Hematopoietic multipotent progenitor cell (in vitro differentiated cells): ENCODE measurements around the gene ANKLE1. TPM values are rescaled to one million over a fixed set of nuclear protein-coding genes. Genes with fewer than 3 reads are reported as not detected.
"Not testable (repeated sequence)": the region's sequence is repeated elsewhere in the genome, so short reads cannot be mapped to it uniquely, and the experiment has no call there.

Experiments used
- DNase-seq, 3 donors: peaks; one replicate each; pipeline ENCODE4 v3.0.0-alpha.2; 2011 to 2015; ENCODE audit warnings: low read depth in 2 of 3, low spot score in 2 of 3
- total RNA-seq: library from RNA; depleted of rRNA; stranded (reverse); fragments of >200 nt; gene quantifications from one replicate; pipeline ENCODE4 v1.2.3, GENCODE V29; 2012

Gene ANKLE1
- total RNA-seq, 1 donor, result 7.3 TPM

GRCh38 chr19:17279436-17279835 lies 2.3 kb upstream of the ANKLE1 start:
- DNase-seq, result no peak

GRCh38 chr19:17282488-17283125 lies 906 bp downstream of the ANKLE1 start:
- DNase-seq, result peak; percentile 69 to 81 (median 77)

DNA sequence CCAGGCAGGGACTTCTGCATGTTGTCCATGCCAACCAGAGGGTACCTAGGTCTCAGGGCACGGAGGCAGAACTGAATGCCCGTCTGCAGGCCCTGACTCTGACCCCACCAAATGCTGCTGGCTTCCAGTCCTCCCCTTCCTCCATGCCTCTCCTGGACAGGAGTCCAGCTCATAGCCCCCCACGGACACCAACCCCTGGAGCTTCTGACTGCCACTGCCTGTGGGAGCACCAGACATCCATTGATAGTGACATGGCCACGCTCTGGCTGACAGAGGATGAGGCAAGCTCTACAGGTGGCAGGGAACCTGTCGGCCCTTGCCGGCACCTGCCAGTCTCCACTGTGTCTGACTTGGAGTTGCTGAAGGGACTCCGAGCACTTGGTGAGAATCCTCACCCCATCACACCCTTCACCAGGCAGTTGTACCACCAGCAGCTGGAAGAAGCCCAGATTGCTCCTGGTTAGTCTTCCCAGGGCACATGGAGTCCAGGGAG lies 1.8 kb downstream of the ANKLE1 start:
- no peak for DNase-seq

DNA sequence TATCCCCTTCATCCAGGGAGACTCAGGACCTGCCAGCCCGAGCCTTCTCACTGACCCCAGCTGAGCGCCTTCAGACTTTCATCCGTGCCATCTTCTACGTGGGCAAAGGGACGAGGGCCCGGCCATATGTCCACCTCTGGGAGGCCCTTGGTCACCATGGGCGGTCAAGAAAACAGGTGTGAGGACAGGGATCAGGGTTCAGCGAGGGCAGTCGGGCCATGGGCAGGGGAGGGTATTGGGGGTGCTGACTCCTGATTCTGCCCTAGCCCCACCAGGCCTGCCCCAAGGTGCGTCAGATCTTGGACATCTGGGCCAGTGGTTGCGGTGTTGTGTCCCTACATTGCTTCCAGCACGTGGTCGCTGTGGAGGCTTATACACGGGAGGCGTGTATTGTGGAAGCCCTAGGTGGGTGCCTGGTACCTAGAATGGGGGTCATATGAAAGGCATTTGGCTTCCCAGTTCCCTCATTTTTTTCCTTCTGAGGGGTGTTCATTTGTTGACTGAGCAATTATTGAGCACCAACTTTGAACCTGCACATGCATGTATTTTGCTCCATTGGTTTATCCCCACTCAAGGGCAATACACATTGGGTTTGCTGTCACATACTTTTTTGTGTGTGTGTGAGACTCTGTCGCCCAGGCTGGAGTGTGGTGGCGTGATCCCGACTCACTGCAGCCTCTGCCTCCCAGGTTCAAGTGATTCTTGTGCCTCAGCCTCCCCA lies 3.9 kb downstream of the ANKLE1 start:
- DNase-seq, result no peak

GRCh38 chr19:17286263-17286662 lies 4.6 kb downstream of the ANKLE1 start:
- DNase-seq, result no peak

DNA sequence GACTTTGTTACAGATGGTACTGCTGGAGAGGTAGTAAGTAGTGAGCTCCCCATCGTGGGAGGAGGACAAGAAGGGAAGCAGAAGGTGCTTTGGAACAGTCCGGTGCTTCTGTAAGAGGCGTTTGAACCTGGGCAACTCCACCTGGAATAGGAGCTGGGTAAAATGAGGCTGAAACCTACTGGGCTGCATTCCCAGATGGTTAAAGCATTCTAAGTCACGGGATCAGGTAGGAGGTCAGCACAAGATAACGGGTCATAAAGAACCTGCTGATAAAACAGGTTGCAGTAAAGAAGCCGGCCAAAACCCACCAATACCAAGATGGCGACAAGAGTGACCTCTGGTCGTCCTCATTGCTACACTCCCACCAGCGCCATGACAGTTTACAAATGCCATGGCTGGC lies 5.1 kb downstream of the ANKLE1 start:
- DNase-seq, result no peak

DNA sequence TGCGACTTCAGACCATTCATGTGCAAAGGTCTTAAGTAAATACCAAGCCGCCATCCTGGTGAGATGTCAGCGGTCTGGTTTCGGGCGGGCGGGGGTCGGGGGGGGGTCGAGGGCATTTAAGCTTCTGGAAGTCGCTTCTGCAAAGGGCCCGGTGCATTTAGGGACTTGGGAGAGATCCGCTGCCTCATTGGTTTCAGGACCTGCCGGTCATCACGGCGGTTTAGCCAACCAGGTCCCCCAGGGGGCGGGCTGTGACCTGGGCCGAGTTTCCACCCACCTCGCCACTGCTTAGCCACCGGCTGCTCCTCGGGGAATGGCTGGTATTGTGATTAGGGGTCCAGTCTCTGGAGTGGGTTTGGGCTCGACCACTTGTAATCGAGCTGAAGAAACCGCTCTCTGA lies 7.8 kb downstream of the ANKLE1 start:
- peak in 2 of 3 donors; percentile 83 to 90 for DNase-seq

- DNase-seq, result peak; percentile 52 to 88 (median 77)
Observed at GRCh38 chr19:17292301-17293074, 10.8 kb downstream of the ANKLE1 start.

DNA sequence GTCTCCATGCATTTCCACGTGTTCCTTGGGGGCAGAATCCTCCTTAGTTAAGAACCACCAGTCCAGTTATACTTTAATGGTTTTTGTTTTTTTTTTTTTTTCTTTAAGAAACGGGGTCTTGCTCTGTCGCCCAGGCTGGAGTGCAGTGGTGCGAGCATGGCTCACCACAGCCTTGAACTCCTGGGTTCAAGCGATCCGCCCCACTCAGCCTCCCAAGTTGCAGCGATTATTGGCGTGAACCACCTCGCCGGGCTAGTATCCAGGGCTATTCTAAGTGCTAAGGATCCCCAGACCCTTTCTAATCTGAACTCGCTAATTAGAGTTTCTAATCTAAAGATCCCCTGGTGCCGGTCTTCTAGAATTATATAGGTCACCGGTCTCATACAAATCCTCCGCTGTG lies 11.9 kb downstream of the ANKLE1 start:
- no peak for DNase-seq

DNA sequence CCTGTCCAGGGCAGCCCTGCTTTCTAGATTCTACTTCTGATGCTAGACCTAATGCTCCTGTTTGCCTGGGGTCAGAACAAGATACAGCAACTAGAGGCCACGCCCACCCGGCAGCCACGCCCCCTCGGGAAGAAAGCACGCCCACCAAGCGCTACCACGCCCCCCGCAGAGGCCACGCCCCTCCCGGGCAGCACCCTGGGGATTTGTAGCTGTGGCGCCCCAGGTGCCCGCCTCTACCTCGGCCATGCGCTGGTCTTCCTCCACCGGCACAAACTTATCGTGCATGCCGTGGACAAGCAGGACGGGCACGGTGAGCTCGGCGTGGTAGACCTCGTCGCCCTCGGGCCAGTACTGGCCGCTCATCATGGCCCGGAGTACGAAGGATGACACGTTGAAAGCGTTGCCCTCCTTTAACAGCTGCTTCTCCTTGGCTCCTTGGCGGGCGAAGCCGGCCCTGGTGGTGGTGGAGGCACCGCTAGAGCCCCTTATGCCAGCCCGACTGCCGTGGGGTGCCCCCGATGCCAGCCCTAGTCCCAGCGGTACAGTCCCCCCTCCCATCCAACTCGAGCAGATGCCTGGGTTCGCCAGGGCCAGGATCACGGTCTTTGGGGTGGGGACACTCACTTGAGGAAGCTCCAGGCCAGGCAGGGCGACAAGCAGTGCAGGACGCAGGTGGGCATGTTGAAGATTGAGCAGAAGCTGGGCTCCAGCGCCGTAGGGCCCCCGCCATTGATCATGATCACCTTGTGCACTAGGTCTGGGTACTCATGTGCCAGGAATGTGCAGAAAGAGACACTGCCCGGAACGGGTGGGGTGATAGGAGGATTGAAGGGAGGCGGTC lies 12.6 kb downstream of the ANKLE1 start:
- peak in 1 of 3 donors; percentile 28 for DNase-seq

- DNase-seq, result not testable (repeated sequence)
Observed at GRCh38 chr19:17295551-17295950, 13.8 kb downstream of the ANKLE1 start.

DNA sequence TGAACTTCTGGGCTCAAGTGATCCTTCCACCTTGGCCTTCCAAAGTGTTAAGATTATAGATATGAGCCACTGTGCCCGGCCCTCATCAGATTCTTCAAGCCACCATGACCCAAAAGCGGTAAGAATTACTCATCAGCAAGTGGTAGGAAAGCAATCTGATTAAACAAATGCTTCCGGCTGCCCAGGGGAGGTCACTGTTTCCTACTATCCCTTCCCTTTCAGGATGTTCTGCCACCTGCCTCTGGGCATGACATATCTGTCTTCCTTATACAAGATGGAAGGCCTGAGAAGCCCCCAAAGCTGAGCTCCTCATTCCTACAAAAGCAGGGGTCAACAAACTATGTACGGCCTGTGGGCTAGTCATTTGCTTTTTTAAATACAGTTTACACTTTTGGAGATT lies 14.6 kb downstream of the ANKLE1 start:
- peak in 1 of 3 donors; percentile 15 for DNase-seq

DNA sequence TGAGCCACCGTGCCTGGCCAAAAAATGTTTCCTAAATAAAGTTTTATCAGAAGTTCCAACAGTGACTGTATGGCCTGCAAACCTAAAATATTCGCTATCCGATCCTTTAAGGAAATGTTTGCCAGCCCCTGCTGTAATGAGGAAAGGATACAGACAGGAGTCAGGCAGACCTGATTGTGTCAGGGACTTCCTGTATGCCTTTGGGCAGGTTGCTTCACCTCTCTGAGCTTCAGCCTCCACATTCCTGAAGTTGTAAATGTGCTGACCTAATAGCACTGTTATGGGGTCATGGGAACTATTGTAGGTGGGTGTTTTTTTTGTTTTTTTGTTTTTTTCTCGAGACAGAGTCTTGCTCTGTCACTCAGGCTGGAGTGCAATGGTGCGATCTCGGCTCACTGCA lies 15.3 kb downstream of the ANKLE1 start:
- DNase-seq, result no peak

DNA sequence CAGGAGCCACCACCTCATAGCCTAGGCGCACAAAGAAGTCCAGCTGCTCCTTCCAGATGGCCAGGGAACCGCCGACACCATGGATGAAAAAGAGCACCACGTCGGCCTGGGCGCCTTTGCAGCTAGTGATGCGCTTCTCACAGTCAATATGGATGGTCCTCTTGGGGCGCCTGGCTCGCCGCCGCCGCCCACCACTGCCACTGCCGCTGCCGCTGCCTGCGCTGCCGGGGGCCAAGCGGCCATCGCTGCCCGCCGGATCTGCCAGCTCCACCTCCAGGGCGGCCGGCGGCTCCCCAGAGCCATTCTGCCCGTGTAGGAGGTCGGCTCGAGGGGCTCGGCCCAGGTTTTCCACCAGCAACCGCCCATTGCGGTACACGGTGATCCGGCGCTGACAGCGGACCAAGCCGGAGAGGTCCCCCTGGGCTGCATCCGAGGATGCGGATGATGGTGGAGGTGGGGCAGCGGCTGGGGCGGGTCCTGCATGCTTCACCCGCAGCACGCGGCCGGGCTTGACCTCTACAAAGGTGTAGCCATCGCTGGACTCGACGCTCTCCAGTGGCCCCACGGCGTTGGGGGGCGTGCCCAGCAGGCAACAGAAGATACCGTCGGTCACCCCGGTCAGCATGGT lies 19.4 kb downstream of the ANKLE1 start:
- no peak for DNase-seq

- DNase-seq, result peak in 1 of 3 donors; percentile 52
Observed at GRCh38 chr19:17302391-17303166, 20.9 kb downstream of the ANKLE1 start.

DNA sequence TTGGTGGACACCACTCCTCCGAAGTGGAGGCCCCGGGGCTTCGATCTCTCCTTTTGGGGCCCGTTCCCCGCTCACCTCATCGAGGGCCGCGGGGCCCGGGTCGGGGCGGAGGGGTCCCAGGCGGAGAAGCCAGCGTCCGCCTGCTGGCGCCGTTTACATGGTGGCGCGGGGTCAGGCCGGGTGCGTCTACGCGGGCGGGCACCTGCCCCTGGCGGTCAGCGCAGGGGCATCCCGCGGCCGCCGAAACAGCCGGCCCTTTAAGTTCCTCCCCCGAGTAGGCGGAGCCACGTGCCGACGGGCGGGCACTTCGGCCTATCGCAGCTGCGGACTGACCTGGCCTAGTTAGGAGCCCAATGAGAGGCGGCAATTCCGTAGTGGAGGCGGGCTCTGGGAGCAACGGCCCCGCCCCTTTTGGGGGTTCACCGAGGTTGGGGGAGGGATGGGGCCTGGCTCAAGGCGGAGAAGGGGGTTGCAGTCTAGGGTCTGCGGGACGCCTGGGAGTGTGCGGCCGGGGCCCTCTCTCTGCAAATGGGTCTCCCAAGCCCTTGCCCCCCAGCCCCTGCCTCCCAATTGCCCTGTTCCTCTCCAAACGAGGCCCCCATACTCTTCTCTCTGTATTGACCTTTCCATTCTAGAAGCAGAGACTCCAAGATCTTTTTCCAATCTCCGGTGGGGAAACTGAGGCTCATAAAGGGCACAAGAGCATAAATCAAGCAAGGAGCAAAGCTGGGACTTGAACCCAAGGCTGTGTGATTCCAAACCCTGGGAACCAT lies 21.7 kb downstream of the ANKLE1 start, which contains the start of gene ABHD8:
Gene ABHD8 (minus strand): TSS at position 259 of the 773 bp plus-strand sequence. CDS start 1,809 bp downstream, outside the sequence.
- peak; percentile 78 to 97 (median 96) for DNase-seq

GRCh38 chr19:17303940-17304267 lies 22.2 kb downstream of the ANKLE1 start:
- DNase-seq, result no peak

DNA sequence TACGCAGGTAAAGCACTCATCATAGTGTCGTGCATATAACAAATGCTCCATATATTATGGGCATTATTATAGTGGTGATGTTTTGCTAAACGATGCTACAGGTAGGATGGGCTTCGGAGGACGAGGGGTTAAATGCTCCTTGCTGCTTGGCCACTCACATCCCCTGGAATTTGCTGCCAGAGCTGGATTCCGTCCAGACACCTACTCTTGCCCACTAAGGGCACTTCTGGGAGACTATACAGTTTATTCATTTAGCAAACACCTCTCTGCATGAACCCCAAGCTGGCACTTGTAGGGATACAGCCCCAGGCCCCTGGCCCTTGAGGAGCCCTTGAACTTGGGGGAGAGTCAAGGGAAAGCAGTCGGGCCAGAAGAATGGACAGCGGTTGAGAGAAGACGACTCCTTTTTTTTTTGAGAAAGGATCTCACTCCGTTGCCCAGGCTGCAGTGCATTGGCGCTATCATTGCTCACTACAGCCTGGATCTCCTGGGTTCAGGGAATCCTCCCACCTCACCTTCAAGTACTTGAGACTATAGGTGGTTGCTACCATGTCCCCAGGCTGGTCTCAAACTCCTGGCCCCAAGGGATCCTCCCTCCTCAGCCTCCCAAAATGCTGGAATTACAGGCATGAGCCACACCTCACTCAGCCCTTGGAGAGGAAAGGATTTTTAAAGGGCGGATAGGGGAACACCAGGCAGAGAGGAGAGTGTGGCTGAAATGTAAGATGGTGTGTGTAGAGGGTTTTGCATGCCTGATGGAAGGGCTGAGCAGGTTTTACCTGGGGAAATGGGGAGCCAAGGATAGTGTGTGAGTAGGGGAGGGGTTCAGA lies 22.9 kb downstream of the ANKLE1 start:
- no peak for DNase-seq
